KMS-11 (cell line): ENCODE results near the gene CLDN15.

ENCODE experiments used
- H2AFZ ChIP-seq: fragments of 200-600 bp; sonication (generic); 2 replicates; pipeline ENCODE4 v1.6.1; 2016; ENCODE audit warnings: antibody characterized with exemption, mixed run types, low read depth
- H3K27ac ChIP-seq: fragments of 200-600 bp; sonication (generic); 2 replicates; pipeline ENCODE4 v1.6.1; 2016; ENCODE audit warnings: mild to moderate bottlenecking, mixed run types
- H3K27me3 ChIP-seq: fragments of 200-600 bp; sonication (generic); 2 replicates; pipeline ENCODE4 v1.6.1; 2017; ENCODE audit warnings: mild to moderate bottlenecking, low read depth, mixed run types, moderate library complexity; ENCODE audit not compliant: insufficient read depth
- H3K36me3 ChIP-seq: fragments of 200-600 bp; sonication (generic); 2 replicates; pipeline ENCODE4 v1.6.1; 2017; ENCODE audit warnings: mild to moderate bottlenecking, mixed run types; ENCODE audit not compliant: insufficient read depth
- H3K4me1 ChIP-seq: fragments of 200-600 bp; sonication (generic); 2 replicates; pipeline ENCODE4 v1.6.1; 2016; ENCODE audit warnings: mild to moderate bottlenecking, low read depth, mixed run types; ENCODE audit not compliant: poor library complexity, severe bottlenecking
- H3K4me2 ChIP-seq: fragments of 200-600 bp; sonication (generic); 2 replicates; pipeline ENCODE4 v1.7.0; 2016; ENCODE audit warnings: mild to moderate bottlenecking, mixed run types
- H3K4me3 ChIP-seq: fragments of 200-600 bp; sonication (generic); IDR thresholded peaks from 2 replicates; pipeline ENCODE4 v1.6.1; 2017; ENCODE audit warnings: low read depth, low read length, mixed read lengths; ENCODE audit not compliant: insufficient read depth
- H3K79me2 ChIP-seq: fragments of 200-600 bp; sonication (generic); 2 replicates; pipeline ENCODE4 v1.6.1; 2016; ENCODE audit warnings: low read depth, mixed run types; ENCODE audit not compliant: insufficient read depth
- H3K9ac ChIP-seq: fragments of 200-600 bp; sonication (generic); 2 replicates; pipeline ENCODE4 v1.6.1; 2016; ENCODE audit warnings: mild to moderate bottlenecking, mixed run types
- H4K20me1 ChIP-seq: fragments of 200-600 bp; sonication (generic); 2 replicates; pipeline ENCODE4 v1.6.1; 2016; ENCODE audit warnings: mild to moderate bottlenecking, mixed run types; ENCODE audit not compliant: insufficient read depth
- CTCF ChIP-seq: fragments of 200-600 bp; sonication (generic); conservative IDR thresholded peaks from 2 replicates; pipeline ENCODE4 v1.6.1; 2017; ENCODE audit warnings: low read depth, mild to moderate bottlenecking, antibody characterized with exemption, low read length, moderate library complexity, mixed read lengths

Gene CLDN15

GRCh38 chr7:101198476-101198875 lies 39.1 kb downstream of the CLDN15 start:
- Histone ChIP-seq H3K4me1 (no peaks in the 10 kb centered on the region), H4K20me1 (no peaks in the 10 kb centered on the region), H2AFZ (no peak overlapping the region), H3K27ac (no peak overlapping the region), H3K79me2 (no peaks in the 10 kb centered on the region), H3K4me3 (no peak overlapping the region), H3K27me3 (peaks cover 76% of the 10 kb centered on the region), H3K9ac (no peak overlapping the region), H3K4me2 (no peak overlapping the region), H3K36me3 (no peaks in the 10 kb centered on the region)
- no peak for TF ChIP-seq CTCF

GRCh38 chr7:101197991-101198390 lies 39.6 kb downstream of the CLDN15 start:
- no peaks in the 10 kb centered on the region for H3K36me3 ChIP-seq
- no peaks in the 10 kb centered on the region for H4K20me1 ChIP-seq
- no peak overlapping the region for H3K27ac ChIP-seq
- no peaks in the 10 kb centered on the region for H3K4me1 ChIP-seq
- no peak for TF ChIP-seq CTCF
- H3K4me2 ChIP-seq, result no peak overlapping the region
- H3K27me3 ChIP-seq, result peaks cover 77% of the 10 kb centered on the region
- no peak overlapping the region for H2AFZ ChIP-seq
- no peak overlapping the region for H3K9ac ChIP-seq
- no peak overlapping the region for H3K4me3 ChIP-seq
- H3K79me2 ChIP-seq, result no peaks in the 10 kb centered on the region

- Histone ChIP-seq H3K4me3 (no peak overlapping the region), H3K4me1 (no peaks in the 10 kb centered on the region), H3K27ac (no peak overlapping the region), H3K4me2 (no peak overlapping the region), H4K20me1 (no peaks in the 10 kb centered on the region), H3K79me2 (no peaks in the 10 kb centered on the region), H3K27me3 (peaks cover 78% of the 10 kb centered on the region), H2AFZ (no peak overlapping the region), H3K36me3 (no peaks in the 10 kb centered on the region), H3K9ac (no peak overlapping the region)
- TF ChIP-seq CTCF, result no peak
Observed at GRCh38 chr7:101195884-101196283, 41.7 kb downstream of the CLDN15 start.

- no peaks in the 10 kb centered on the region for H3K4me1 ChIP-seq
- H3K4me3 ChIP-seq, result no peak overlapping the region
- no peaks in the 10 kb centered on the region for H3K36me3 ChIP-seq
- no peak overlapping the region for H3K9ac ChIP-seq
- H3K79me2 ChIP-seq, result no peaks in the 10 kb centered on the region
- H3K4me2 ChIP-seq, result no peak overlapping the region
- H3K27me3 ChIP-seq, result peaks cover 84% of the 10 kb centered on the region
- no peaks in the 10 kb centered on the region for H4K20me1 ChIP-seq
- no peak overlapping the region for H2AFZ ChIP-seq
- no peak overlapping the region for H3K27ac ChIP-seq
- TF ChIP-seq CTCF, result no peak
Observed at GRCh38 chr7:101189109-101189508, 48.5 kb downstream of the CLDN15 start.
